NCI-H1417 (cell line): ENCODE results near the gene ARSA.
A peak's percentile ranks its signal among the peaks of the same experiment; 100 is the strongest.
"Not testable (repeated sequence)": the region's sequence is repeated elsewhere in the genome, so short reads cannot be mapped to it uniquely, and the experiment has no call there.

ENCODE experiments used
- DNase-seq, 3 experiments: peaks; one replicate each; lab custom pipeline; 2025; lab: John Stamatoyannopoulos, UW

The ARSA gene

GRCh38 chr22:50621948-50622722 lies 5.8 kb downstream of the ARSA start:
- peak in 1 of 3 experiments; percentile 55 for DNase-seq

- DNase-seq, result peak in 1 of 3 experiments; percentile 44
Measured at GRCh38 chr22:50621356-50621880, 6.5 kb downstream of the ARSA start.

- DNase-seq, result peak in 2 of 3 experiments; percentile 59 to 68
Measured at GRCh38 chr22:50620593-50621355, 7.2 kb downstream of the ARSA start.

GRCh38 chr22:50614296-50614695 lies 13.7 kb downstream of the ARSA start:
- DNase-seq, result not testable (repeated sequence)

- peak in 2 of 3 experiments; percentile 30 to 66 for DNase-seq
Measured at GRCh38 chr22:50613291-50613981, 14.5 kb downstream of the ARSA start.

- DNase-seq, result peak in 1 of 3 experiments; percentile 19
Measured at GRCh38 chr22:50612528-50613221, 15.3 kb downstream of the ARSA start.

GRCh38 chr22:50612168-50612527 lies 15.8 kb downstream of the ARSA start:
- DNase-seq, result no peak

GRCh38 chr22:50611341-50612060 lies 16.5 kb downstream of the ARSA start:
- no peak for DNase-seq

GRCh38 chr22:50610581-50610980 lies 17.4 kb downstream of the ARSA start:
- no peak for DNase-seq

GRCh38 chr22:50610041-50610451 lies 17.9 kb downstream of the ARSA start:
- no peak for DNase-seq

GRCh38 chr22:50609599-50609998 lies 18.4 kb downstream of the ARSA start:
- DNase-seq, result no peak

- no peak for DNase-seq
Measured at GRCh38 chr22:50608996-50609395, 19.0 kb downstream of the ARSA start.

GRCh38 chr22:50608058-50608840 lies 19.7 kb downstream of the ARSA start:
- DNase-seq, result not testable (repeated sequence)

- DNase-seq, result no peak
Measured at GRCh38 chr22:50607659-50608020, 20.3 kb downstream of the ARSA start.

GRCh38 chr22:50606946-50607658 lies 20.9 kb downstream of the ARSA start:
- no peak for DNase-seq

GRCh38 chr22:50606165-50606945 lies 21.6 kb downstream of the ARSA start:
- no peak for DNase-seq

GRCh38 chr22:50605613-50606074 lies 22.3 kb downstream of the ARSA start:
- DNase-seq, result no peak

GRCh38 chr22:50605002-50605612 lies 22.8 kb downstream of the ARSA start:
- DNase-seq, result no peak
